Renal cortical epithelial cell (primary cell): Measurements from ENCODE around the gene SPINK5. TPM values are rescaled to one million over a fixed set of nuclear protein-coding genes. Genes with fewer than 3 reads are reported as not detected.
A peak's percentile ranks its signal among the peaks of the same experiment; 100 is the strongest.

Source experiments
- DNase-seq: peaks from one replicate; pipeline ENCODE4 v3.0.0-alpha.2; 2011; ENCODE audit warnings: low read depth
- total RNA-seq: library from RNA; depleted of rRNA; stranded (reverse); fragments of >200 nt; gene quantifications from 2 replicates; pipeline ENCODE4 v1.2.3, GENCODE V29; 2014

Gene SPINK5
- total RNA-seq, 1 donor from 2014 or later = 0.25 TPM

DNA sequence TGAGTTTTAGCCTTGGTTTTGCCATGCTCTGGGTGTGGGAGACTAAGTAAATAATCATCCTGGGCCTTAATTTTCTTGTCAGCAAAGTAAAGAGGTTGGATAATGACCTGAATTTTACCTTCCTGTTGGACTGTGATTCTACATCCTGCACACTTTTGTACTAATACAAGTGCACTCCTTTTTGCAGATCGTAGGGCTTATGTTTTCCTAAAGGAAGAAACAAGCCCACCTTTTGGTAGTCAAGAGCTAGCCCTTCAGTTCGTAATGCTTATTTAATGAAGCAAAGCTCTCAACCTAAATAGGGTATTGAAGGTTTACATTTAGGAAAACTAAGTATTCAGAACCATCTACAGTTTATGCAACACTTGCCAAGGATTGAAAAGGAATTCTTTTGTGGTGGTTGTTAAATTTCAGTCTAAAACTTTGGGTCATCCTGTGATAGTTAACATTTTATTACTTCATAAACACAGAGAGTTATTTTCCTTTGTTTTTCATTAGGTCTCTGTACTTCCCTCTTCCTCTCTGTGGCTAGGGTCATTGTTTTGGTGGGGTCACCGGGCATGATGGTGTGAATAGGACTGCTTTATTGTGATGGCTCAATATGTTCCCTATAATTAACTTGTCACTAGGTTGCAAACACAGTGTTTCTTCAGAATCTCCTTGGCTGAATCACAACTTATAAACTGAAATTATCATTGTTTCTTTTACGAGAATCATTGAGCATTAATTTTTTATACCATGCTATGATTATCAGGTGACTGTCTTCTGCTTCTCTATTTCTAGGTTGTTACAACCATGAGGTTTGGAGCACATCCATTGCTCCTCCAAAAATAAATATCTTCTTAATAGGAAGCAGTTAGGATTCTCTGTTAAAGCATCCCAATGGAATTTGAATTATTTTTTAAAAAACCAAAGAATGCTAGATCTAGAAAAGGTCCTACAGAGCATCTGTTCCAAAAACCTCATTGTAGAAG lies 28.5 kb downstream of the SPINK5 start:
- peak; percentile 5 for DNase-seq

DNA sequence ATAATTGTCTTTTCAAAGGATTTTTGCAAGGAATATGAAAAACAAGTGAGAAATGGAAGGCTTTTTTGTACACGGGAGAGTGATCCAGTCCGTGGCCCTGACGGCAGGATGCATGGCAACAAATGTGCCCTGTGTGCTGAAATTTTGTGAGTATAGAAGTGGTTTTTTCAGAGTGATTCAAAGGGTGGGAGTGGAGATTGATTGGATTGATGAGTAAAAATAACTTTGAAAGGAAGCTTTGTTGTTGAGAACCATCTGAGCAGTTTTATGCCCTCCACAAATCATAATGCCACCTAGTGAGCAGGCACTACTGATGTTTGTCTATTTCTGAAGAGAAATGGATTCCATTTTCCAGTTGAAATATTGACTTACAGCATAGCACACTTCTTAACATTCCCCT lies 30.6 kb downstream of the SPINK5 start:
- no peak for DNase-seq

DNA sequence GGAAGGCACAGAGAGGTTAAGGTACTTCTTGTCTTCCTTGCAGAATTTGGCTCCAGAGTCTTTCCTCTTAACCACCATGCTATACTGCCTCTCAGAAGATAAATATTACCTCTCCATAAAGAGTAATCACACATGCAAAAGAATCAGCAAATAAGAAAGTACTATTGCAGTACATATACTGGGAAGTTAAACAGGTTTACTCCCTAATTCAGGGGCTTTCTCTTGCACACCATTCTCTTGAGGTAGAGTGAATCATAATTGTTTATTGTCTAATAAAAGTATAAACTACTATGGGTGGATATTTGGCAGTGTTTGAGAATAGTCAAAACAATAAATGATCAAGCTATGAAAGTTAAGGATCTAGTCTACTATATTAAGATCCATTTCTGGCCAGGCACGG lies 40.4 kb downstream of the SPINK5 start:
- DNase-seq = no peak

DNA sequence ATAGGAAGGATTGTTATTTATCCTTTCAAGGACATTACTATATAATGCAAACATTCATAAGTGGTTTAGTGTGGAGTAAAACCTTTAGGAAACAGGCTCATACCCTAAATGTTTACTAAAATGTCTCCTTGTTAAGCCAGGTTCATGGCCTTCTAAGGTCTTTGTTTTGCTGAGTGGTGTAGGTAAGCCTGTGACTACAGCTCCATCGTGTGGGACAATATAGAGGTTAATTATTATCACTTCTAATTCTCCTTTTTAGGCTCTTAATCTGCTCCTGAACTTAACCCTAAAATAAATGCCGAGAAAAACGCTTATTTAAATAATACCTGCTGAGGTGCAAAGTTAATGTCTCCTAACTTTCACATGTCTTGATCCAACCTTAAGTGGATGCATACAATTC lies 43.8 kb downstream of the SPINK5 start:
- peak; percentile 23 for DNase-seq

DNA sequence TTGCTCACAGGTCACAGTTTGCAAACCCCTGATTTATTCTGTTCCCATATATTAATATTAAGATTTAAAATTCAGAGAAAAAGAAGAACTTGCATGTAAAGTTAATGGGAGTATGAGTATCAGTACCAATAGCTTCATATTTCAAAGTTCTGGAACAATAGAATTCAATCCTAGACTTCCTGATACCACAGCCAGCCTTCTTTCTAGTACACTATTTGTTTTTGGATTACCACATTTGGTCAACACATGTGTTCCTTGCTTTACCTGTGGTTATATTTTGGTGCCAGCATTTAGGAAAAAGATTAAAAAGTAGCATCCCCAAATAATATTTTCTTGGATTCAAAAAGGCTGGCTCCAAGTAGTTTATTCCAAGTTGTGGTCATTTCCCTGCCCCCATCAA lies 49.5 kb downstream of the SPINK5 start:
- DNase-seq = no peak

DNA sequence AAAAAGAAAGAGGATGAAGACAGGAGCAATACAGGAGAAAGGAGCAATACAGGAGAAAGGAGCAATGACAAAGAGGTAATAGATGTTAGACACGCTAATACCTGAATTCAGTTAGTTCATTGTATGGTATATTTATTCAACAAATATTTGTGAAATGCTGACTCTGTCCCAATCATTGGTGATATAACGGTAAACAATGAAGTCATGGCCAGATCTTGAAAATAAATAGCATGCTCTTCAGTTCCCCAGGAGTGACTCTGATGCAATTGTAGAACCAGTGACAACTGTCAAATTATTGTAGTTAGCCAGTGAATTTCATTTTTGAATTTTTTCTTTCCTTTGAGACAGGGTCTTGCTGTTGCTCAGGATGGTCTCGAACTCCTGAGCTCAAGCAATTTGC lies 56.5 kb downstream of the SPINK5 start:
- no peak for DNase-seq

DNA sequence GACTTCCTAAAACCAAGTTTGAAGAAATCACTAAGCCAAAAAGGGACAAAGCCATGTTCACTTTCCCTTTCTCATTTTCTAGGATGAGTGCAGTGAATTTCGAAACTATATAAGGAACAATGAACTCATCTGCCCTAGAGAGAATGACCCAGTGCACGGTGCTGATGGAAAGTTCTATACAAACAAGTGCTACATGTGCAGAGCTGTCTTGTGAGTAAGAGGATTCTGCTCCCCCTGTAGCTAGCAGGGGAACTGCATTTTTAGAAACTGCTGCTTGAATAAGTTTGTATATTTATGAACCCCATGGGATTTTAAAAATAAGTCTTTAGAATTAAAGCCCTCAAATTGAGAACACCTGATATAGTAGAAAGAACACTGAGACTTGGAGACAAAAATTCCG lies 61.9 kb downstream of the SPINK5 start:
- peak; percentile 13 for DNase-seq

DNA sequence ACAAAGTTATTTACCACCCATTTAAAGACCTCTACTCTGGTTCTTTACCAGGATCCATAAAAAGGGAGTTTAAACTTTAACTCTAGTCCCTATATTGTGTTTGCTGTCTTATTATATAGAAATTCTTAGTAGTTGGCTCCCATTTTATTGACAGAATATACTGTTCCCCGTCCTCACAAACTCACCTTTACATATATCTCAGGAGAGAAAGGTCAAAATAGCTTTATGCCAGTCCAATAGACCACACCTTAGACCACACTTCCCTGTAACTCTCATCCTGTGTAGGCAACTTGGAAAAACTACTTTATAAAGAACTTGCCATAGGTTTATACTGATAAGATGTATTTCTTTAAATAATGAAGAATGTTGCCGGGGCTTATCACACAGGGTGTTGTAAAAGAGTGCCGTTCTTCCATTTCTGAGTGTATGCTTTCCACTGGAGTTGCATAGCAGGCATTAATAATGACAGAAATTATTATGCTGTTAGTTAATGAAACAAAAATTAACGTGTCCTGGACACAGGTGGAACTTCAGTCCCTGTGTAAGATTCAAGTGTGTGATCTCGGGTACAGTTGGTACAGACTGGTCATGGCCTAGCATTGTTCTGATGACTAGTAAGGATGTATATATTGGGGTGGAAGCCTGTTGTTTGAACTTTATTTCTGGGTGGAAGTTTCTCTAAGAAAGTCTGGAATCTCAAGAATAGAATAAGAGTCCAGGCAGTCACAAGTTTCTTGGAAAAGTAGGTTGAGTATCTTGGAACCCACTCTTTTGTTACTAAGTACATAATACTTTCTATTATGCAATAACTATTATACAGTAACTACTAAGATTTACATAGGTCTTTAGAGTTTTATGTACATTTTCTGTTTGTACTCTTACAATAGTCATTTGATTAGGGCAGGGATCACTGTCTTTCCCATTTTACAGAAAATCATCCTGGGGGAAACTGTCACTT lies 71.6 kb downstream of the SPINK5 start:
- no peak for DNase-seq

DNA sequence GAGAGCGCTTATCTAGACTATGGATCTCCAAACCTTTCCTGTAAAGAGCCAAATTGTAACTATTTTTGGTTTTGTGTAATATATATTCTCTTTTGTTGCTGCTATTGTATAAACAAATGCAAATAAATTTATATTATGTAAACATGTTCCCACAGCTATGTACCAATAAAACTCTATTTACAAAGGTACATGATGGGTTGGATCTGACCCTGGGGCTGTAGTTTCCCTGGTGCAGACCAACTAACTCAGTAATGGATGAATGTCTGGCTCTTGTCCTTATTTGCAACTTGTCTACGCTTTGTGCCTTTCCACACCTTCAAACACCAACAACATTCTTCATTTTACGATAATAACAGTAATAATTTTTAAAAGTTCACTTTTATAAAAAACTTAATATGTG lies 77.1 kb downstream of the SPINK5 start:
- DNase-seq = no peak

DNA sequence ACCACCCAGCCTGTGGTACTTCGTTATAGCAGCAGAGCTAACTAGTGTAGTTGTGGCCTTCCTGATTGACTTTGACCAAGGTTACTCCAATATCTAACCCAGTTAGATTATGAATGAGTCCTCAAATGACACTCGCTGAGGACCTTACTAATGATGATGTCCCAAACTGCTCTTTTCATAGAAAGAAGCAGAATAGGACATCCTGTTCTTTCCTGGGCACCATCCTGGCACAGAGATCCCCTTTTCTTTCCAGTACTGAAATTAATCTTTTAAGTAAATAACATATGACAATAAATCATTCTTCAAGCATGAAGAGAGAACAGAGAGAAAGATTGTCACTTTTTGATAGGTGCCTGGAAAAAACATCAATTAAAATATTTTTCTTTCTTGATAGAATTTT lies 77.9 kb downstream of the SPINK5 start:
- no peak for DNase-seq

DNA sequence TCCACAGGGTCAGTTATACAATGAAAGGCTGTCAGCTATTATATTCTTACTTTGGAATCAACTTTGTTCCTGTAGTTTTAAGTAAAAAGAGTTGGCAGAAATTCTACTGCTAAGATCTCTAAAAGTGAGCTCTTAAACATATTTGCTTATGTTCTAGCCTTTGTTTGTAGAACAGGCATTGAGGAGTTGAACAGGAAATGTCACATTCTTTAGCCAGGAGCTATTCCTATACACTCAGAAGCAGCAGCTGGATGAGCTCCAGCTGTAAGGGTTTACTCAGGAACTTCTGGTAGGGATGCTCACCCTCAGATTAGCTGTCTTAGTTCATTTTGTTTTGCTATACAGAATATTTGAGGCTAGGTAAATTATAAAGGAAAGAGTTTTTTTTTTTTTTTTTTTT lies 82.1 kb downstream of the SPINK5 start:
- peak; percentile 33 for DNase-seq

DNA sequence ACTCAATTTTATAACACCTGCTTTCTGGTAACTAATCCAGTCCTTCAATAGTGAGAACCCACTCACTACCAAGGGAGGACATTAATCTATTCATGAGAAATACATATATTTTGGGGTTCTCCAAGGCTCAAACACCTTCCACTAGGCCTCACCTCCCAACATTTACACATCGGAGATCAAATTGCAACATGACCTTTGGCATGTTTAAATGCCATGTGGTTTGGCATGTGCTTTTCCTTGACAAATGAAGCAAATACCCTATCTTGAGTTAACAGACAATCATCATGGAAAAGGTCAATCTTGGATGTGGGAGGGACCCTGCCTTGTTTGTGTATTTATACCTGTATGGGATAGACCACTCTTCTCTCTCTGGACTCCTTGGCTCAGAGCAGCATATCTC lies 82.7 kb downstream of the SPINK5 start:
- no peak for DNase-seq

DNA sequence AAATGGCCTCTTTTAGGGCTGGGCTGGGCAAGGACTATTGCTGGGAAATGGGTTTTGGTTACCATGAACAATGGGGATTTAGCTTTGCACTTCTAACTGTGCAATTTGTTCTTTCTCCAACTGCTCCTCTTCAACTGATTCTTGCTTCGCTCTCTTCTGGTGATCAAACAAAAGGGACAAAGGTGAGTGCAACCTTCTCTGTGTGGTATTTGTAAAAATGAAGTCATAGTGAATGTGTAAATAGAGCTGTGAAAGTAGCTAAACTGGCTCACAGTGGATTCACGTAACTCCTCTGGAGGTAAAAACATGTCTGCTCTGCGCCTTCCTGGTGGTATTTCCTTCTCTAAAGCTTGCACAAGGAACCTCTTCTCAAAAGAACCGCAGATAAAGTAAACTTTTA lies 83.6 kb downstream of the SPINK5 start:
- no peak for DNase-seq

DNA sequence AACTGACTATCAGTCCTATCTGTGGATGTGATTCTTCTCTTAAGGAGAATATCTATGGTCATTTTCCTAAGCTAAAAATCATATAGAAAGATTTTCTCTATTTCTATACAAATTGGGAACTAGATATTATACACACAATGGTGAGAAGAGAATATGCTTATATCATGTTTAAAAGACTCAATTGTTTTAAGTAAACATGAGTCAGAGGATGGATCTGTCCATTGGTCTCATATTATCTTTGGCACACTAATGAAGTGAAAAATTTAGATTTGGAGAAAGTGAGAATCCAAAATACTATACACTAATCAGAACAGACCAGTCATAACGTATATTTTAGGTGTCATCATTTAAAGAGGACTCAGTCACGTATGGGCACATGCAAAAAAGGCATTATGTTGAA lies 88.1 kb downstream of the SPINK5 start:
- no peak for DNase-seq

DNA sequence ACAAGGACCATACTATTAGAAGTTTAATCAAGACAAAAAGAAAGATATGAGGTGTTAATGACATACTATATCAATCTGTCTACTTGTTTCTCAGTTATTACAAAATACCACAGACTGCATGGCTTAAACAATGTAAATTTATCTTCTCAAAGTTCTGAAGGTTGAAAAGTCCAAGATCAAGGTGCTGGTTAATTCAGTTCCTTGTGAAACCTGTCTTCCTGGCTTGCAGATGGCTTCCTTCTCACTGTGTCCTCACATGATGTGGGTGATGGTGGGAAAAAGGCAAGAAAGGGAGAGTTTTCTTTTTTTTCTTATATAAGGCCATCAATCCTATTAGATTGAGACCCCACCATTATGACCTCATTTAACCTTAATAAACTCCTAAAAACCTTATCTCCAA lies 89.0 kb downstream of the SPINK5 start:
- DNase-seq = no peak

DNA sequence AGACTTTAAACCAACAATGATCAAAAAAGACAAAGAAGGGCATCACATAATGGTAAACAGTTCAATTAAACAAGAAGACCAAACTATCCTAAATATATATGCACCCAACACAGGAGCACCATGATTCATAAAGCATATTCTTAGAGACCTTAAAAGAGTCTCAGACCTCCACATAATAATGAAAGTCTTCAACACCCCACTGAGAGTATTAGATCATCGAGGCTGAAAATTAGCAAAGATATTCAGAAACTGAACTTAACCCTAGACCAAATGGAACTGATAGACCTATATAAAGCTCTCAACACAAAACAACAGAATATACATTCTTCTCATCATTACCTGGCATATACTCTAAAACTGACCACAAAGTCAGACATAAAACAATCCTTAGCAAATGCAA lies 92.8 kb downstream of the SPINK5 start:
- no peak for DNase-seq

DNA sequence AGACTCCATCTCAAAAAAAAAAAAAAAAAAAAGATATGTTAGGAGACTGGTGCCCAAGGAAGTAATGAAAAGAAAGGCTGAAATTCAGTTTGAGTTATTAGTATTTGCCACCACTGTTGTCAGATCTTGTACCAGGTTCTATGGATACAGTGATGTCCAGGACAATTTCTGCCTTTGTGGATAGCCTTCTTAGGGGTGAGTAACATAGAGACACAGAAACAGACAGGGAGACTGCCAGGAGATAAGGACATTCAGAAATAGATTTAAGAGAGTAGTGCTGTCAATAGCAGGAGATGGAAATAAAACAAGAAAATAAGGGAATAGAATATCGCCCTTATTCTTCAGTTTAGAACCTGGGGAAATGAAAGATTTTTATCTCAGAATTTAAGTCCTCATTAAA lies 98.3 kb downstream of the SPINK5 start:
- no peak for DNase-seq

DNA sequence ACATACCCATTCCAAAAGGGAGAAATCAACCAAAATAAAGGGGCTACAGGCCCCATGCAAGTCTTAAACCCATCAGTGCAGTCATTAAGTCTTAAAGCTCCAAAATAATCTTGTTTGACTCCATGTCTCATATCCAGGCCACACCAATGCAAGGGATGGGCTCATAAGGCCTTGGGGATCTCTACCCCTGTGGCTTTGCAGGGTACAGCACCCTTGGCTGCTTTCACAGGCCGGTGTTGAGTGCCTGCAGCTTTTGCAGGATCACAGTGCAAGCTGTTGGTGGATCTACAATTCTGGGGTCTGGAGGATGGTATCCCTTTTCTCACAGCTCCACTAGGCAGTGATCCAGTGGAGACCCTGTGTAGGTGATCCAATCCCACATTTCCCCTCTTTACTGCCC lies 99.6 kb downstream of the SPINK5 start:
- DNase-seq = no peak

DNA sequence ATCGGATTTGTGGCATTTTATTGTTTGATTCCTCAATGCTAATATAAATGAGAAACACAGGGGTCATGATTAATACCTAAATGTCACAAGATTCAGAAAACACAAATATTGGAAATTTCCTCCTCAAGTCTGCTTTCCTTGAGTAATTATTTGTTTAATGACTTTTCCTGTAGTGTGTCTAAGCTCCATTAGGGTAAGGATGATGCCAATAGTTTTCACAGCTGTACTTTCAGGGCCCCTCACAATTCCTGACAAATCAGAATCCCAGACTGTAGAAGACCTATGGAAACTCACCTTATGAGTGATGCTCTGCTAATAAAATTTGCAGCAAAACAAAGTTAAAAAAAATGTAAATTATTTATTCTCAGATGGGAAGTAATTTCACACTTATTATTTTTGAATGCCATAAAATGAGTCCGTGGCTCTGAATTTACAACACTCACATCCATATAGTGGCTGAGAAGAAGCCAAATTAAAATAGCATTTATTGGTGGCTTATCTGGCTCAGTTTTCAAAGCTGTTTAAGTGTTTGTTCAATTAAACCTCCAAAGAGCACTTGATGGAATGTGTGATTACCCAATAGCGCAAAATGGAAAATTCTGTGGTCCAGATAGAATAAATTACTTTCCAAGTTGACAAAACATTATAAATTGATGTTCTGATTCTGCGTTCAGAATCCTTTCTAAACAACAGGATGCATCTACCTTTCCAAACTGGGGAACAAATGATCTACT lies 102.9 kb downstream of the SPINK5 start:
- no peak for DNase-seq

DNA sequence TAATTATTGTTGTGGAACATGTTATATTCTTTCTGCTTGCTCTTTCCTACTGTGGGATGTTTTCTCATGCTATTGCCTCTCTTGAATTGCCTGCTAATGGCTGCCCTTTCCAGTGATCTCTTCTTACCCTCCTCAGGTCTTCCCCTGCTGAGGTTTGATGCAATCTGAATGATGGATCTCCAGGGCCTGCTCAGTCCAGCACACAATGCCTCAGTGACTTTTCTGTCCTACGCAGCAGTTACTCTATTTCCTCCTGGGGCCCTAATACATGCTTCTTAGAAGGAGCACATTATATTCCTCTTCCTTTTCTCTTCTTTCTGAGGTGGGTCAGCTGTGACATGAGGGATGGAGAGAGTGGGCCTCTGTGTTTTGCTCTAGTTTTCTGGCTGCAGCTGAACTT lies 104.5 kb downstream of the SPINK5 start, which contains the start of gene SPINK14:
TSS of gene SPINK14 (plus strand) at position 301 of the 400 bp plus-strand sequence. CDS start 1,187 bp downstream, outside the sequence.
- no peak for DNase-seq

DNA sequence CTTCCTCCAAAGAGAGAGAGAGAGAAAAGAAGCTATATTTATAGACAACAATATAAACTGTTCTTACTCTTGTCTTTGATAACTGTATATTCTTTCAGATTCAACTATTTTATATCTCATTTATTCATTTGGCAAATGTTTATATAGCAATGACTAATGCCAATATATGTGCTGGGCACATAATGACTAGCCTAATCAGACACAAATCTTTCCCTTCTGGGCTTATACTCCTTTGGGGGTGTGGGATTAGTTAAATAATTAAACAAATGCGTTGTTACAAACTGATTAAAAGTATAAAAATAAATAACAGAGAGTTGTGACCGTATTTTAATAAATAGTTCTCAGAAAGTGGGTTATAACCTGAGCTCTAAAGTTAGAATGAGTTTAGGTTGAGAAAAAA lies 108.6 kb downstream of the SPINK5 start:
- no peak for DNase-seq

DNA sequence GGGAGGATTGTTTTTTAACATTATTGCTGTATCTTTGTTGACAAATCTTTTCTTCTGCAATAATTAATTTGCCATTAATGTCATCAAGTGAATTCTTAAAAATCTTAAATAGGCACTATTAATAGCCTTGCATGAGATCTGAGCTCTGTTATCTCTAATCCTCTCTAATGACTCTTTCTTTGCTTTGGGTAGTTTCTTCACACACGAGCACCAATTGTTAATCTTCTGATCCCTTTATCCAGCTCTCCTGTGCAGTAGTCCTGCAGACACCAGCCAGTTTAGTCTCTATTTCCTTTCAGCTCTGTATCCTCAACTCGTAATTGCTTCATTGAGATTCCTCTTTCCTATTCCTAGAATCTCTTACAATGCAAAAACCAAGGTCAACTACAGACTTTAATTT lies 112.7 kb downstream of the SPINK5 start:
- DNase-seq = no peak
